Karpas-422 (cell line): ENCODE results near the gene CCL23. TPM values are rescaled to one million over a fixed set of nuclear protein-coding genes. Genes with fewer than 3 reads are reported as not detected.
"Not testable (repeated sequence)": the region's sequence is repeated elsewhere in the genome, so short reads cannot be mapped to it uniquely, and the experiment has no call there.

Experiments used
- DNase-seq: peaks from one replicate; pipeline ENCODE4 v3.0.0-alpha.2; 2015
- H2AFZ ChIP-seq: fragments of 200-600 bp; sonication (generic); 2 replicates; pipeline ENCODE4 v1.6.1; 2014; ENCODE audit warnings: antibody characterized with exemption, low read length, mixed read lengths
- H3K27ac ChIP-seq: fragments of 200-600 bp; sonication (generic); 2 replicates; pipeline ENCODE4 v1.5.1; 2014; ENCODE audit warnings: mild to moderate bottlenecking, low read length, moderate library complexity
- H3K27me3 ChIP-seq: fragments of 200-600 bp; sonication (generic); 2 replicates; pipeline ENCODE4 v1.6.1; 2014; ENCODE audit warnings: low read length, mixed read lengths
- H3K36me3 ChIP-seq: fragments of 200-600 bp; sonication (generic); 2 replicates; pipeline ENCODE4 v1.6.1; 2014; ENCODE audit warnings: low read length, mixed read lengths; ENCODE audit not compliant: insufficient read depth
- H3K4me1 ChIP-seq: fragments of 200-600 bp; sonication (generic); 2 replicates; pipeline ENCODE4 v1.6.1; 2014; ENCODE audit warnings: mild to moderate bottlenecking, low read length, mixed read lengths
- H3K4me2 ChIP-seq: fragments of 200-600 bp; sonication (generic); 2 replicates; pipeline ENCODE4 v1.6.1; 2014; ENCODE audit warnings: low read length, low read depth, mild to moderate bottlenecking; ENCODE audit not compliant: poor library complexity, severe bottlenecking
- H3K4me3 ChIP-seq: fragments of 200-600 bp; sonication (generic); 2 replicates; pipeline ENCODE4 v1.5.1; 2014; ENCODE audit warnings: mild to moderate bottlenecking, antibody characterized with exemption, low read length, mixed read lengths
- H3K79me2 ChIP-seq: fragments of 200-600 bp; sonication (generic); 2 replicates; pipeline ENCODE4 v1.6.1; 2014; ENCODE audit warnings: mild to moderate bottlenecking, low read length, mixed read lengths
- H3K9ac ChIP-seq: fragments of 200-600 bp; sonication (generic); 2 replicates; pipeline ENCODE4 v1.6.0; 2014; ENCODE audit warnings: low read length
- H3K9me2 ChIP-seq: fragments of 200-600 bp; sonication (generic), shearing (Covaris generic); replicated peaks from 2 replicates; pipeline ENCODE4 v1.6.0; 2014; ENCODE audit warnings: mild to moderate bottlenecking, low read length, moderate library complexity; ENCODE audit not compliant: insufficient read depth
- H3K9me3 ChIP-seq: fragments of 300-700, 200-600 bp; sonication (generic); 2 replicates; pipeline ENCODE4 v1.6.1; 2014; ENCODE audit warnings: low read length, mixed read lengths
- H4K20me1 ChIP-seq: fragments of 200-600 bp; sonication (generic); 2 replicates; pipeline ENCODE4 v1.6.1; 2014; ENCODE audit warnings: mild to moderate bottlenecking, antibody characterized with exemption, low read length, low read depth; ENCODE audit not compliant: insufficient read depth
- total RNA-seq: library from RNA; depleted of rRNA; stranded (reverse); fragments of >200 nt; shearing (Covaris generic); gene quantifications from 2 replicates; pipeline ENCODE4 v1.2.3, GENCODE V29; 2014; ENCODE audit warnings: low replicate concordance

CCL23 gene
- total RNA-seq, 1 experiment from 2014 or later, result not detected

- Histone ChIP-seq H3K4me2 (no peak within 1 kb of the TSS), H3K27ac (no peak within 1 kb of the TSS), H3K9ac (no peak within 1 kb of the TSS)
Observed at GRCh38 chr17:36001110-36001771, 16.5 kb downstream of the CCL23 start, which contains the start of gene CCL15. CCL15 (minus strand) TSS chr17:36001553; CDS start chr17:36001492, 61 bp downstream.

GRCh38 chr17:36000732-36001109 is 17.1 kb downstream of the CCL23 start:
- Histone ChIP-seq H3K27me3 (no peaks in the 10 kb centered on the region), H3K27ac (no peak overlapping the region), H4K20me1 (no peaks in the 10 kb centered on the region), H2AFZ (no peak overlapping the region), H3K4me2 (no peak overlapping the region), H3K4me1 (peaks cover 2% of the 10 kb centered on the region), H3K9me2 (no peaks in the 10 kb centered on the region), H3K9ac (no peak overlapping the region), H3K9me3 (no peaks in the 10 kb centered on the region), H3K36me3 (no peaks in the 10 kb centered on the region), H3K79me2 (no peaks in the 10 kb centered on the region), H3K4me3 (no peak overlapping the region)
- no peak for DNase-seq

More at GRCh38 chr17:36001110-36001771, 16.5 kb downstream of the CCL23 start, which contains the start of gene CCL15:
- Histone ChIP-seq H3K79me2 (no peaks in the 10 kb centered on the region), H2AFZ (no peak within 1 kb of the TSS), H3K9me3 (no peaks in the 10 kb centered on the region), H3K4me1 (no peaks in the 10 kb centered on the region), H3K9me2 (no peaks in the 10 kb centered on the region), H4K20me1 (no peaks in the 10 kb centered on the region), H3K36me3 (no peaks in the 10 kb centered on the region), H3K4me3 (no peak within 1 kb of the TSS), H3K27me3 (no peaks in the 10 kb centered on the region)
- no peak for DNase-seq

DNA sequence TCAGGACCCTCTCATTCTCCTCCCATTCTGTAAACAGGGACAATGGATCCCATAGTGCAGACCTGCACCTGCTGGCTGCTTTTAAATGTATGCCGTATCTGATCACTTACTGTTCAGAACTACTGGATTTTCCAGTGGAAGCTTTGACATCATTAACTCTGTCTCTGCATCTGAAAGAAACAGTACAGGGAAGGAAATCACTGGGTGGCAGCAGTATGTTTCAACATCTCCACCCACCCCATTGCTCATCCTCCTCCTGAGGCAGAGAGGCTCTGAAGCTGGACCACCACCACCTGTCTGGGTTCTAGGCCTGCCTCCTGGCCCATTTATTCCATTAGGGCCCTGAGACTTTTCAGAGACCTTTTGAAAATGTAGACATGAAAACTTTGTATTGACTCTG is 19.0 kb downstream of the CCL23 start:
- no peaks in the 10 kb centered on the region for H3K9me3 ChIP-seq
- no peaks in the 10 kb centered on the region for H3K36me3 ChIP-seq
- H3K27ac ChIP-seq, result no peak overlapping the region
- H3K9ac ChIP-seq, result no peak overlapping the region
- H3K4me2 ChIP-seq, result no peak overlapping the region
- DNase-seq, result no peak
- no peaks in the 10 kb centered on the region for H3K9me2 ChIP-seq
- H4K20me1 ChIP-seq, result no peaks in the 10 kb centered on the region
- H3K4me1 ChIP-seq, result peaks cover 10% of the 10 kb centered on the region
- no peaks in the 10 kb centered on the region for H3K27me3 ChIP-seq
- H3K4me3 ChIP-seq, result no peak overlapping the region
- H2AFZ ChIP-seq, result no peak overlapping the region
- no peaks in the 10 kb centered on the region for H3K79me2 ChIP-seq

GRCh38 chr17:35998018-35998545 is 19.7 kb downstream of the CCL23 start:
- Histone ChIP-seq H3K9me3 (no peaks in the 10 kb centered on the region), H4K20me1 (no peaks in the 10 kb centered on the region), H3K27ac (no peak overlapping the region), H3K9ac (no peak overlapping the region), H3K4me2 (no peak overlapping the region), H3K79me2 (no peaks in the 10 kb centered on the region), H3K4me3 (no peak overlapping the region), H3K9me2 (no peaks in the 10 kb centered on the region), H3K4me1 (peaks cover 10% of the 10 kb centered on the region), H2AFZ (no peak overlapping the region), H3K36me3 (no peaks in the 10 kb centered on the region), H3K27me3 (no peaks in the 10 kb centered on the region)
- no peak for DNase-seq

DNA sequence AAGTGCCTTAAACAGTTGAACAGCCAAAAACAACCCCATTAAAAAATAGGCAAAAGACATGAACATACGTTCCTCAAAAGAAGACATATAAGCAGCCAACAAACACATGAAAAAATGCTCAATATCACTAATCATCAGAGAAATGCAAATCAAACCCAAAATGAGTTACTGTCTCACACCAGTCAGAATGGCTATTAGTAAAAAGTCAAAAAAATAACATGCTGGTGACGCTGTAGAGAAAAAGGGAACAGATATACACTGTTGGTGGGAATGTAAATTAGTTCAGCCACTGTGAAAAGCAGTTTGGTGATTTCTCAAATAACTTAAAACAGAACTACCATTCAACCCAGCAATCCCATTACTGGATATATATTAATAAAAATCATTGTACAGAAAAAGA is 22.4 kb downstream of the CCL23 start:
- H4K20me1 ChIP-seq, H2AFZ ChIP-seq, H3K9ac ChIP-seq, H3K79me2 ChIP-seq, H3K36me3 ChIP-seq, H3K4me3 ChIP-seq, H3K27me3 ChIP-seq, H3K9me2 ChIP-seq, H3K9me3 ChIP-seq, H3K27ac ChIP-seq: not testable (repeated sequence)
- DNase-seq, result peak; percentile 48
- Histone ChIP-seq H3K4me1 (peaks cover 10% of the 10 kb centered on the region), H3K4me2 (peak overlapping the region; percentile 32)

GRCh38 chr17:35991075-35991474 is 26.7 kb downstream of the CCL23 start:
- Histone ChIP-seq H3K4me3 (no peak overlapping the region), H3K4me1 (peaks cover 10% of the 10 kb centered on the region), H2AFZ (no peak overlapping the region), H3K27me3 (peaks cover 4% of the 10 kb centered on the region; the same call in 1 of the 2 replicates), H3K9ac (no peak overlapping the region), H3K27ac (no peak overlapping the region), H4K20me1 (no peaks in the 10 kb centered on the region), H3K36me3 (no peaks in the 10 kb centered on the region), H3K79me2 (no peaks in the 10 kb centered on the region), H3K9me2 (no peaks in the 10 kb centered on the region), H3K4me2 (no peak overlapping the region), H3K9me3 (no peaks in the 10 kb centered on the region)
- DNase-seq, result no peak

DNA sequence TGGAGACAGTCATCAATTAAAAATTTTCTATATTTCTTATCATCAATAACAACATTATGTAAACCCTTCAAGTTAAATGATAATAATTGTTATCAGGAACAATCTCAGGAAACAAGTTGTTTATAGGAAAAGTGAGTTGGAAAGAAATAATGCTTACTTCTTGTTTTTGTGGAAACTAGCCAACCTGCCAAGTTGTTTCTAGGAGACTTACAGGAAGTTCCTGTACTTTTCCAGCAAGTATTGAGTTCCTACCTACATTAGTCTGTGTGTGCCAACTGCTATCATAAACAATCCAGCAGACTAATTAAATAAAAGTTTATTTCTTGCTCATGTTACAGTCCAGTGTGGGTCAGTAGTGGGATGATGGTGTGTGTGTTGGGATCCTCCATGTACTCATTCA is 29.6 kb downstream of the CCL23 start:
- Histone ChIP-seq H3K79me2 (no peaks in the 10 kb centered on the region), H3K9me2 (no peaks in the 10 kb centered on the region), H2AFZ (no peak overlapping the region), H4K20me1 (no peaks in the 10 kb centered on the region), H3K4me1 (no peaks in the 10 kb centered on the region), H3K9ac (no peak overlapping the region), H3K4me3 (no peak overlapping the region), H3K9me3 (no peaks in the 10 kb centered on the region), H3K27me3 (peaks cover 4% of the 10 kb centered on the region; the same call in 1 of the 2 replicates), H3K4me2 (no peak overlapping the region), H3K36me3 (no peaks in the 10 kb centered on the region), H3K27ac (no peak overlapping the region)
- DNase-seq, result no peak

DNA sequence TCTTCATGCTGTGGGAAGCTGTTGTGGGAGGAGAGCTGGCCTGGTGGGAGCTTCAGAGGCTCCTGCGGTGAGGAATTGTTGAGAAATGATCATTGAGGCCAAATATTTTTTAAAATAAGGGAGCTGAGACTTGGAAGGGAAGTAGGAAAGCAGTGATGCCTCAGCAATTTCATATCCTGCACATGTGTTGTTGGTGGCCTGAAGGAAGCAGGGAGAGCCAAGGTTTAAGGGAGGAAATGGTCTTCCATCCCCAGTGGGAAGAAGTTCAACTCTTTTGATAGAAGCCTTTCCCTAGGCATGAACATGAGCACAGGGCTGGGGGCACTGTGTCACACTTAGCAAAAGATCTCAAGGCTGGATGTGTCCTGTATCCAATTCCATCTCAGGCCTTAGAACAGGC is 31.1 kb downstream of the CCL23 start, which contains the start of gene CCL14:
Gene CCL14, minus strand, starts transcription at position 87 of the 400 bp plus-strand sequence. Its CDS starts 80 bp downstream, at position 7.
- DNase-seq, result no peak
- Histone ChIP-seq H3K4me2 (no peak within 1 kb of the TSS), H3K27ac (no peak within 1 kb of the TSS), H3K36me3 (no peaks in the 10 kb centered on the region), H2AFZ (no peak within 1 kb of the TSS), H3K79me2 (no peaks in the 10 kb centered on the region), H3K4me1 (no peaks in the 10 kb centered on the region), H3K9me2 (no peaks in the 10 kb centered on the region), H3K4me3 (no peak within 1 kb of the TSS), H4K20me1 (no peaks in the 10 kb centered on the region), H3K9me3 (no peaks in the 10 kb centered on the region), H3K27me3 (peaks cover 4% of the 10 kb centered on the region; the same call in 1 of the 2 replicates), H3K9ac (no peak within 1 kb of the TSS)
